GM12878 (cell line): Measurements from ENCODE around the gene CNTN4.

Source experiments
- CBFB ChIP-seq: IDR thresholded peaks from 2 replicates; pipeline ENCODE4 v1.6.1; 2016; ENCODE audit warnings: antibody characterized with exemption, low read depth
- CBX3 ChIP-seq: fragments of 200-600 bp; sonication (generic); IDR thresholded peaks from 2 replicates; pipeline ENCODE4 v1.6.1; 2016; ENCODE audit warnings: low read depth, borderline replicate concordance
- CBX5 ChIP-seq: sonication (generic); IDR thresholded peaks from 2 replicates; pipeline ENCODE4 v1.6.1; 2016; ENCODE audit warnings: low read depth, moderate library complexity, mild to moderate bottlenecking, inconsistent platforms
- CEBPB ChIP-seq, 2 experiments: fragments of 150-350 bp in 1 of 2; IDR thresholded peaks; 2 replicates each; pipeline ENCODE4 v1.6.1; 2012 to 2014; ENCODE audit warnings: low read depth in 2 of 2, low read length in 2 of 2, borderline replicate concordance in 1 of 2, inconsistent platforms in 1 of 2
- CTCF ChIP-seq, 3 experiments: IDR thresholded peaks in 2 of 3; conservative IDR thresholded peaks in 1 of 3; 2 replicates each; pipeline ENCODE4 v1.5.1; 2011; ENCODE audit warnings: low read depth in 3 of 3, low read length in 3 of 3, mild to moderate bottlenecking in 3 of 3, control low read depth in 2 of 3, moderate library complexity in 2 of 3, inconsistent platforms in 1 of 3, mixed read lengths in 1 of 3; ENCODE audit not compliant: control insufficient read depth in 2 of 3, insufficient read depth in 1 of 3; ENCODE audit errors: extremely low read depth in 1 of 3
- E2F4 ChIP-seq: IDR thresholded peaks from 2 replicates; pipeline ENCODE4 v1.6.1; 2012; ENCODE audit warnings: low read depth, low read length, improper control_type of control experiment
- FOXM1 ChIP-seq: IDR thresholded peaks from 2 replicates; pipeline ENCODE4 v1.6.1; 2012; ENCODE audit warnings: low read depth, mild to moderate bottlenecking, inconsistent platforms, low read length, moderate library complexity
- HDGF ChIP-seq: fragments of 450-650 bp; IDR thresholded peaks from 2 replicates; pipeline ENCODE4 v1.6.1; 2016; ENCODE audit warnings: antibody characterized with exemption
- MEF2A ChIP-seq: IDR thresholded peaks from 2 replicates; pipeline ENCODE4 v1.6.1; 2011; ENCODE audit warnings: low read depth, mild to moderate bottlenecking, low read length, moderate library complexity; ENCODE audit not compliant: insufficient read depth
- RB1 ChIP-seq: fragments of 450-650 bp; formaldehyde crosslinking; IDR thresholded peaks from 2 replicates; pipeline ENCODE4 v1.6.1; 2017; ENCODE audit warnings: mild to moderate bottlenecking, borderline replicate concordance
- RCOR1 ChIP-seq: conservative IDR thresholded peaks from 2 replicates; pipeline ENCODE4 v1.6.1; 2012; ENCODE audit warnings: low read depth, low read length, improper control_type of control experiment
- SP1 ChIP-seq: IDR thresholded peaks from one replicate; pipeline ENCODE4 v1.6.1; 2011; ENCODE audit warnings: low read depth, low read length
- ZBTB33 ChIP-seq: fragments of 450-650 bp; IDR thresholded peaks from 2 replicates; pipeline ENCODE4 v1.6.1; 2017; ENCODE audit warnings: mild to moderate bottlenecking

GRCh38 chr3:2391896-2392295 is 293.2 kb downstream of the CNTN4 start:
- TF ChIP-seq CTCF (IDR thresholded peaks at IDR 0.05 in 2 of 3, conservative IDR thresholded peaks at IDR 0.05 in 1 of 3; ENCODE audit: control insufficient read depth in 2 of 3, extremely low read depth in 1 of 3, insufficient read depth in 1 of 3, low read depth in 3 of 3, low read length in 3 of 3) (no peak), RCOR1 (no peak), HDGF (no peak), MEF2A (no peak), CBFB (no peak), CBX3 (no peak), CEBPB (IDR thresholded peaks at IDR 0.05; ENCODE audit: borderline replicate concordance in 1 of 2, low read depth in 2 of 2, low read length in 2 of 2) (no peak), RB1 (no peak), SP1 (no peak), FOXM1 (no peak), CBX5 (no peak), E2F4 (no peak), ZBTB33 (no peak)
